GM15510 (cell line): Measurements from ENCODE around the gene STAC3.

Source experiments
- POLR2A ChIP-seq: IDR thresholded peaks from 3 replicates; pipeline ENCODE4 v1.6.1; 2011; ENCODE audit warnings: borderline replicate concordance; ENCODE audit not compliant: insufficient read length; ENCODE audit errors: extremely low read depth

STAC3 gene

DNA sequence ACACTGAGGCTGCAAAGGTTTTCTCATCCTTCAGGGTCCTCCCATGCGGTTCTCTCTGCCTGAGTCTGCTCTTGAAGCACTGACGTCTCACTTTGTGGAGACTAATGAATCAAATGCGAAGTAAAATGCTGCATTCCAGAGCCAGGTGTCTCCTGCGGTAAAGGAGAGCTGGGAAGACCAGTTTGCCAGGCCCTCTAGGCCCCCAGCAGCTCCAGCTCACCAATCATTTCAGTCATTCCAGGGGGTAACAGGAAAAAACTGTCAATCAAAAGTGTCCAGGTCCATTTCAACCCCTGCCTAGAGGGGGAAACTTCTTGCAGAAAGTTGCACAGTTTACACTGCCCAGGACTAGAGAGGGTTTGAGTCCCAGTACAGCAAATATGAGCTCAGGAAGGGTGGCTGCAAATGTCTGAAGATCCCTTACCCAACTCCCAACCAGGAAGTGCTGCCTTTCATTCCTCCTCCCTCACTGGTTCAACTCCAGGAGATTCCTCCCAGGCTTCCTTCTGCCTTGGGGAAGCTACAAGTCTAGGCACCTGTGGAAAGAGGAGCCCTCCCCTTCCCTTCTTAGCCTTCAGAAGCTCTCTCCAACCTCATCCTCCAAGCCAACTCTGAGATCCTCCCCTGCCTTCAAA is 37.1 kb downstream of the STAC3 start:
- TF ChIP-seq POLR2A: no peak

GRCh38 chr12:57213058-57213715 is 37.8 kb downstream of the STAC3 start:
- TF ChIP-seq POLR2A: no peak

DNA sequence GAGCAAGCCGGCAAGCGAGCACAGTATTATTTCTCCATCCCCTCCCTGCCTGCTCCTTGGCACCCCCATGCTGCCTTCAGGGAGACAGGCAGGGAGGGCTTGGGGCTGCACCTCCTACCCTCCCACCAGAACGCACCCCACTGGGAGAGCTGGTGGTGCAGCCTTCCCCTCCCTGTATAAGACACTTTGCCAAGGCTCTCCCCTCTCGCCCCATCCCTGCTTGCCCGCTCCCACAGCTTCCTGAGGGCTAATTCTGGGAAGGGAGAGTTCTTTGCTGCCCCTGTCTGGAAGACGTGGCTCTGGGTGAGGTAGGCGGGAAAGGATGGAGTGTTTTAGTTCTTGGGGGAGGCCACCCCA is 38.3 kb downstream of the STAC3 start:
- TF ChIP-seq POLR2A: no peak

- TF ChIP-seq POLR2A: no peak
Measured at GRCh38 chr12:57211791-57212700, 38.9 kb downstream of the STAC3 start.

DNA sequence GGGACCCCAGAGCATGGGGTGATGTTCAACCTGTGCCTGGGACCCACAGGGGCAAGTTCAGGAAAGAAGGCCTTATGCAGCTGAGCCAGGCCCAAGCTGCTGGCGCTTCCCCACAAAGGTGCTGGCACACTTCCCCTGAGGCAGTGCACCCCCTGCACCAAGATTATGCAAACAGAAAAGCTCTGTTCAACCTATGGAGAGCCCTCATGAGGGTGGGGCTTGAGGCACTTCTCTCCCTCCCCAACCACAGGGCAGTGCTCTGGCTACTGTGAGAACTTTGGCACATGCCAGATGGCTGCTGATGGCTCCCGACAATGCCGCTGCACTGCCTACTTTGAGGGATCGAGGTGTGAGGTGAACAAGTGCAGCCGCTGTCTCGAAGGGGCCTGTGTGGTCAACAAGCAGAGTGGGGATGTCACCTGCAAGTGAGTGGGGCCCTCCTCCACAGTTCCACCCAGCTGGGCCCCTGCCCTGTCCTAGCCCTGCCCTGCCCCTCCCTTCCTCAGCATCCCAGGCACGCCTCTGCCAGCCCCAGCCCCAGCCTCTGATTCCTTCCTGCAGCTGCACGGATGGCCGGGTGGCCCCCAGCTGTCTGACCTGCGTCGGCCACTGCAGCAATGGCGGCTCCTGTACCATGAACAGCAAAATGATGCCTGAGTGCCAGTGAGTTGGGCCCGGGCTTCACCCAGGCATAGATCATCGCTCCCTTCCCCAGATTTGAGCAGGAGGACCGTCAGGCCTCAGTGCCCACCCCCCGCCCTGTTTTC is 39.9 kb downstream of the STAC3 start:
- TF ChIP-seq POLR2A: no peak

- no peak for TF ChIP-seq POLR2A
Measured at GRCh38 chr12:57210461-57210860, 40.5 kb downstream of the STAC3 start.

GRCh38 chr12:57209916-57210315 is 41.1 kb downstream of the STAC3 start:
- no peak for TF ChIP-seq POLR2A

DNA sequence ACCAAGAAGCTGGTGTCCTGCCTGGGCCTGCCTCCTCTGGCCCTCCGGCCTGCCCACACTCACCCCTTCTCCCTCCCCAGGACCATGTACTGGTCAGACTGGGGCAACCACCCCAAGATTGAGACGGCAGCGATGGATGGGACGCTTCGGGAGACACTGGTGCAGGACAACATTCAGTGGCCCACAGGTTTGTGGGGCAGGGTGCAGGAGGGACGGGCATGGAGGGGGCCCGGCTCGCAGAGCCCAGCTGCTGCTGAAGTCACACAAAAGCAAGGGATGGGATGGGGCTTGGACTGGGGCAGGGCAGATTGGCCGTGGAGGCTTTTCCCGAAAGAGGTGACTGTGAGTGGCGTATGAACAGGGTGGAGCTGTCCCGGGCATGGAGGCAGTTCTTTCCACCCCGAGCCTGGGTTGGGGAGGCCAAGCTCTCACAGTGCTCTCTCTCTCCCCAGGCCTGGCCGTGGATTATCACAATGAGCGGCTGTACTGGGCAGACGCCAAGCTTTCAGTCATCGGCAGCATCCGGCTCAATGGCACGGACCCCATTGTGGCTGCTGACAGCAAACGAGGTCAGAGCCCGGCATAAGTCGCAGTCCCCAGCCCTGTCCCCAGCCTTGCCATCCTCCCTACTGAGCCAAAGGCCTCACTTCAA is 42.2 kb downstream of the STAC3 start:
- TF ChIP-seq POLR2A: no peak

DNA sequence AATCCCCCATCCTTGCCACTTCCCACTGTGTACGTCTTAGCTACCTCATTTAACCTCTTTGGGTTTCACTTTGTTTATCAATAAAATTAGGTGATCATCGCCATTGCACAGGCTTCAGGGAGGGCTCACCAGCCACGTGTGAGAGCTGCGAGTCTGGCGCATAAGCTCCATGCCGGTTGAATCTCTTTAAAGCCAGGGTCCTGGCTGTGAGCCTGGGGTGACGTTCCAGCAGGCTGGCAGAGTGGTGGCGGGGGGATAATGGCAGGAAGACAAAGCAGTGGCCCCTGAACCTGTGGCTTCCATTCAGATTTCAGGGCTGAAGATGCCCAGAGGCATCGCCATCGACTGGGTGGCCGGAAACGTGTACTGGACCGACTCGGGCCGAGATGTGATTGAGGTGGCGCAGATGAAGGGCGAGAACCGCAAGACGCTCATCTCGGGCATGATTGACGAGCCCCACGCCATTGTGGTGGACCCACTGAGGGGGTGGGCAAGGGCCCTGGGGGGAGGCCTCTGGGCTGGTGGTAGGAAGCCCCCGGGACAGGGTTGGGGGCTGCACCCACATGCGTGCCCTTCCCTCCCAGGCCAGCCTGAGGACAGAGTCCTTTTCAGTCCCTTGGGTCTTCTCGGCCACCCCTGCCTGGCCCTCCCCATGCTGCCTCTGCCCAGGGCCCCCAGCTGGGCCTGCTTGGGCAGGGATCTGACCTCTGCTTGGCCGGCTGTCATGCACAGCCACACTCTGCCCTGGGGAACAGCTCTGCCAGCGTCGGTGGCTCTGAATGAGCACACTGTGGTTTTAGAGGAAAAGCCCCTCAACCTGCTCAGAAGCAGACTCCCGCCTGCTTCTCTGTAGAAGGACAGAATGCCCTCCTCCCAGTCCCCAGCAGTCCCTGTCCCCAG is 43.0 kb downstream of the STAC3 start:
- TF ChIP-seq POLR2A: no peak

- no peak for TF ChIP-seq POLR2A
Measured at GRCh38 chr12:57205931-57206330, 45.1 kb downstream of the STAC3 start.

GRCh38 chr12:57205186-57205585 is 45.8 kb downstream of the STAC3 start:
- TF ChIP-seq POLR2A: no peak

DNA sequence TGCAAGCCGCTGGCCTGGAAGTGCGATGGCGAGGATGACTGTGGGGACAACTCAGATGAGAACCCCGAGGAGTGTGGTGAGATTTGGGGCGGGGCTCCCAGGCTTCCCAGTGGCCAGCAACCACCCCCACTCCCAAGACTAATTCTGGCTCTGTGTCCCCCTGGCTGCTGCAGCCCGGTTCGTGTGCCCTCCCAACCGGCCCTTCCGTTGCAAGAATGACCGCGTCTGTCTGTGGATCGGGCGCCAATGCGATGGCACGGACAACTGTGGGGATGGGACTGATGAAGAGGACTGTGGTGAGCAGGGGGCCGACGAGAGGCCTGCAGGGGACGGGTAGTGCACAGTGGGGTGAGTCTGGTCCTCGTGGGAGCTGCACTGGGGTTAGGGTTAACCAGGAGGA is 46.5 kb downstream of the STAC3 start:
- no peak for TF ChIP-seq POLR2A

GRCh38 chr12:57203791-57204190 is 47.2 kb downstream of the STAC3 start:
- TF ChIP-seq POLR2A: no peak
